CD4-positive, alpha-beta T cell treated with Interferon alpha-2 for 1 hour (primary cell): ENCODE data around the gene CUBN.

Experiments
- DNase-seq, 2 donors: peaks; one replicate each; pipeline ENCODE4 v3.0.0-alpha.2; 2020 to 2022

CUBN gene

GRCh38 chr10:17140386-17140761 is 10.8 kb upstream of the CUBN start:
- no peak for DNase-seq

- no peak for DNase-seq
Measured at GRCh38 chr10:17138460-17139042, 8.9 kb upstream of the CUBN start.

- no peak for DNase-seq
Measured at GRCh38 chr10:17134737-17135260, 5.2 kb upstream of the CUBN start.

GRCh38 chr10:17134282-17134681 is 4.7 kb upstream of the CUBN start:
- DNase-seq = no peak

- DNase-seq = no peak
Measured at GRCh38 chr10:17128261-17128660, 1.4 kb downstream of the CUBN start.

- DNase-seq = no peak
Measured at GRCh38 chr10:17126327-17126726, 3.3 kb downstream of the CUBN start.

GRCh38 chr10:17125206-17125893 is 4.3 kb downstream of the CUBN start:
- no peak for DNase-seq

- no peak for DNase-seq
Measured at GRCh38 chr10:17123961-17124360, 5.7 kb downstream of the CUBN start.

- DNase-seq = no peak
Measured at GRCh38 chr10:17122726-17123661, 6.6 kb downstream of the CUBN start.

GRCh38 chr10:17122052-17122451 is 7.6 kb downstream of the CUBN start:
- no peak for DNase-seq

GRCh38 chr10:17120694-17121093 is 8.9 kb downstream of the CUBN start:
- DNase-seq = no peak

- DNase-seq = no peak
Measured at GRCh38 chr10:17119845-17120244, 9.8 kb downstream of the CUBN start.

GRCh38 chr10:17116193-17116592 is 13.4 kb downstream of the CUBN start:
- no peak for DNase-seq

- DNase-seq = no peak
Measured at GRCh38 chr10:17115683-17116082, 13.9 kb downstream of the CUBN start.

GRCh38 chr10:17114878-17115444 is 14.7 kb downstream of the CUBN start:
- peak in 1 of 2 donors; percentile 5 for DNase-seq

- DNase-seq = no peak
Measured at GRCh38 chr10:17113889-17114540, 15.6 kb downstream of the CUBN start.

GRCh38 chr10:17113346-17113745 is 16.3 kb downstream of the CUBN start:
- DNase-seq = no peak

GRCh38 chr10:17112566-17112965 is 17.0 kb downstream of the CUBN start:
- DNase-seq = no peak

GRCh38 chr10:17109475-17110207 is 20.0 kb downstream of the CUBN start:
- no peak for DNase-seq

GRCh38 chr10:17109046-17109445 is 20.6 kb downstream of the CUBN start:
- DNase-seq = no peak

GRCh38 chr10:17106991-17107390 is 22.6 kb downstream of the CUBN start:
- DNase-seq = no peak

GRCh38 chr10:17101910-17102266 is 27.7 kb downstream of the CUBN start:
- DNase-seq = no peak
